Astrocyte (in vitro differentiated cells and primary cell): ENCODE results near the gene TMED8. TPM values are rescaled to one million over a fixed set of nuclear protein-coding genes. Genes with fewer than 3 reads are reported as not detected.

Experiments
- DNase-seq: peaks from one replicate; pipeline ENCODE4 v3.0.0-alpha.2; 2010; ENCODE audit warnings: low read depth
- FAIRE-seq: peaks from 2 replicates; lab custom pipeline; 2011; peaks lifted over from hg19 to GRCh38; lab: Jason Lieb, UNC
- H2AFZ ChIP-seq: 2 replicates; pipeline ENCODE4 v1.6.0; 2012; ENCODE audit warnings: low read depth, low read length, inconsistent platforms
- H3K27ac ChIP-seq: 2 replicates; pipeline ENCODE4 v1.5.1; 2011; ENCODE audit warnings: low read depth, low read length, inconsistent platforms
- H3K27me3 ChIP-seq: 2 replicates; pipeline ENCODE4 v1.6.0; 2011; ENCODE audit warnings: low read length, inconsistent platforms; ENCODE audit not compliant: insufficient read depth
- H3K36me3 ChIP-seq: 2 replicates; pipeline ENCODE4 v1.5.1; 2011; ENCODE audit warnings: low read length, inconsistent platforms; ENCODE audit not compliant: insufficient read depth
- H3K4me1 ChIP-seq: 2 replicates; pipeline ENCODE4 v1.5.1; 2011; ENCODE audit warnings: low read length, inconsistent platforms; ENCODE audit not compliant: insufficient read depth
- H3K4me2 ChIP-seq: 2 replicates; pipeline ENCODE4 v1.6.0; 2012; ENCODE audit warnings: low read length, inconsistent platforms
- H3K4me3 ChIP-seq: 2 replicates; pipeline ENCODE4 v1.5.1; 2011; ENCODE audit warnings: low read depth, mild to moderate bottlenecking, low read length, inconsistent platforms; ENCODE audit not compliant: insufficient read depth
- H3K79me2 ChIP-seq: 2 replicates; pipeline ENCODE4 v1.6.0; 2012; ENCODE audit warnings: mild to moderate bottlenecking, low read length, inconsistent platforms; ENCODE audit not compliant: insufficient read depth
- H3K9ac ChIP-seq: 2 replicates; pipeline ENCODE4 v1.6.0; 2012; ENCODE audit warnings: mild to moderate bottlenecking, low read length, inconsistent platforms
- H3K9me3 ChIP-seq: 2 replicates; pipeline ENCODE4 v1.5.1; 2012; ENCODE audit warnings: low read depth, mild to moderate bottlenecking, low read length, inconsistent platforms; ENCODE audit not compliant: insufficient read depth
- H4K20me1 ChIP-seq: 2 replicates; pipeline ENCODE4 v1.6.0; 2012; ENCODE audit warnings: low read length, inconsistent platforms; ENCODE audit not compliant: insufficient read depth
- H3K27ac Mint-ChIP-seq: one replicate; pipeline ENCODE4 v1.8.0; 2021; ENCODE audit warnings: mild to moderate bottlenecking, mixed read lengths; ENCODE audit not compliant: unreplicated experiment
- H3K27me3 Mint-ChIP-seq: one replicate; pipeline ENCODE4 v1.8.0; 2021; ENCODE audit warnings: low read depth, mixed read lengths; ENCODE audit not compliant: unreplicated experiment
- H3K36me3 Mint-ChIP-seq: one replicate; pipeline ENCODE4 v1.8.0; 2021; ENCODE audit warnings: low read depth, mixed read lengths; ENCODE audit not compliant: unreplicated experiment
- H3K4me1 Mint-ChIP-seq: one replicate; pipeline ENCODE4 v1.8.0; 2021; ENCODE audit warnings: low read depth, mixed read lengths; ENCODE audit not compliant: unreplicated experiment
- H3K4me3 Mint-ChIP-seq: one replicate; pipeline ENCODE4 v1.8.0; 2021; ENCODE audit warnings: mild to moderate bottlenecking, moderate library complexity, mixed read lengths; ENCODE audit not compliant: unreplicated experiment
- H3K9me3 Mint-ChIP-seq: one replicate; pipeline ENCODE4 v1.8.0; 2021; ENCODE audit warnings: mild to moderate bottlenecking, mixed read lengths; ENCODE audit not compliant: unreplicated experiment
- CTCF ChIP-seq: IDR thresholded peaks from 2 replicates; pipeline ENCODE4 v1.5.1; 2011; ENCODE audit warnings: low read depth, mild to moderate bottlenecking, inconsistent platforms, low read length, moderate library complexity; ENCODE audit not compliant: insufficient read depth
- EZH2 ChIP-seq: IDR thresholded peaks from 2 replicates; pipeline ENCODE4 v1.6.1; 2012; ENCODE audit warnings: mild to moderate bottlenecking, low read length, inconsistent platforms; ENCODE audit not compliant: insufficient read depth
- total RNA-seq: library from RNA; stranded (reverse); gene quantifications from 2 replicates; pipeline ENCODE4 v1.2.1, GENCODE V29; 2021

The TMED8 gene
- total RNA-seq, 1 donor from 2014 or later = 10.2 TPM

- H3K9ac ChIP-seq = no peak overlapping the region
- FAIRE-seq (no peak), DNase-seq (no peak)
- H3K9me3 ChIP-seq = no peaks in the 10 kb centered on the region
- no peaks in the 10 kb centered on the region for H3K27me3 ChIP-seq
- no peak overlapping the region for H3K27ac ChIP-seq
- Mint-ChIP-seq H3K9me3 (no peaks in the 10 kb centered on the region), H3K27ac (no peak overlapping the region), H3K36me3 (no peaks in the 10 kb centered on the region), H3K4me3 (no peak overlapping the region), H3K27me3 (no peaks in the 10 kb centered on the region), H3K4me1 (no peaks in the 10 kb centered on the region)
- H2AFZ ChIP-seq = no peak overlapping the region
- TF ChIP-seq EZH2 (no peak), CTCF (no peak)
- peaks cover 4% of the 10 kb centered on the region for H3K4me1 ChIP-seq
- H3K4me3 ChIP-seq = no peak overlapping the region
- no peaks in the 10 kb centered on the region for H3K36me3 ChIP-seq
- H4K20me1 ChIP-seq = no peaks in the 10 kb centered on the region
- no peak overlapping the region for H3K4me2 ChIP-seq
- peaks cover 5% of the 10 kb centered on the region for H3K79me2 ChIP-seq
Measured at GRCh38 chr14:77327111-77327510, 49.8 kb downstream of the TMED8 start.

GRCh38 chr14:77325746-77326094, 51.2 kb downstream of the TMED8 start:
- H3K9ac ChIP-seq = no peak overlapping the region

More at GRCh38 chr14:77325746-77326094, 51.2 kb downstream of the TMED8 start:
- no peaks in the 10 kb centered on the region for H3K36me3 Mint-ChIP-seq
- FAIRE-seq (no peak), DNase-seq (no peak)
- Histone ChIP-seq H4K20me1 (no peaks in the 10 kb centered on the region), H3K9me3 (no peaks in the 10 kb centered on the region), H3K4me1 (peaks cover 7% of the 10 kb centered on the region), H3K4me2 (no peak overlapping the region), H3K4me3 (no peak overlapping the region), H3K27ac (no peak overlapping the region), H3K79me2 (peaks cover 5% of the 10 kb centered on the region), H3K27me3 (no peaks in the 10 kb centered on the region), H3K36me3 (no peaks in the 10 kb centered on the region), H2AFZ (no peak overlapping the region)
- no peaks in the 10 kb centered on the region for H3K4me1 Mint-ChIP-seq
- TF ChIP-seq EZH2 (no peak), CTCF (no peak)
- H3K27me3 Mint-ChIP-seq = no peaks in the 10 kb centered on the region
- H3K9me3 Mint-ChIP-seq = no peaks in the 10 kb centered on the region
- no peak overlapping the region for H3K27ac Mint-ChIP-seq
- no peak overlapping the region for H3K4me3 Mint-ChIP-seq
